Cardiac muscle cell (in vitro differentiated cells and primary cell): ENCODE data around the gene BLOC1S3. TPM values are rescaled to one million over a fixed set of nuclear protein-coding genes. Genes with fewer than 3 reads are reported as not detected.

Experiments used
- DNase-seq, 2 donors: peaks; one replicate each; pipeline versions ENCODE4 v3.0.0 to v3.0.0-alpha.2; 2010 to 2017; ENCODE audit warnings: low read depth in 1 of 2, low spot score in 1 of 2
- H3K27ac ChIP-seq: fragments of 200-600 bp; sonication (generic); 2 replicates; pipeline ENCODE4 v1.5.1; 2016
- H3K27me3 ChIP-seq: fragments of 200-600 bp; sonication (generic); 2 replicates; pipeline ENCODE4 v1.6.0; 2016; ENCODE audit warnings: control low read depth
- H3K36me3 ChIP-seq: fragments of 200-600 bp; sonication (generic); 2 replicates; pipeline ENCODE4 v1.5.1; 2016; ENCODE audit warnings: control low read depth
- H3K4me1 ChIP-seq: fragments of 200-600 bp; sonication (generic); 2 replicates; pipeline ENCODE4 v1.8.1; 2017; ENCODE audit warnings: low read depth, mild to moderate bottlenecking, mixed run types
- H3K4me3 ChIP-seq: fragments of 200-600 bp; sonication (generic); 2 replicates; pipeline ENCODE4 v1.5.1; 2016; ENCODE audit warnings: mild to moderate bottlenecking
- H3K9me3 ChIP-seq: fragments of 200-600 bp; sonication (generic); 2 replicates; pipeline ENCODE4 v1.5.1; 2017; ENCODE audit warnings: low read depth, mild to moderate bottlenecking, control low read depth
- polyA plus RNA-seq: library from polyadenylated mRNA; unstranded; fragments of >200 nt; fragmentation: Nextera tagmentation; extraction: Ambion mirVana; gene quantifications from 2 replicates; pipeline ENCODE4 v1.2.1, GENCODE V29; 2016
- total RNA-seq: library from RNA; depleted of rRNA; stranded (reverse); fragments of >200 nt; gene quantifications from 2 replicates; pipeline ENCODE4 v1.2.3, GENCODE V29; 2016
- TF ChIP-seq, protein P1 (sequence below): IDR thresholded peaks from 2 replicates; pipeline ENCODE4 v1.5.1; 2012; ENCODE audit warnings: low read depth, mild to moderate bottlenecking, low read length

BLOC1S3 gene
- total and polyA plus RNA-seq, 2 experiments from 2014 or later, result 6.5 to 8.2 TPM

GRCh38 chr19:45179892-45180370 lies 1.3 kb downstream of the BLOC1S3 start:
- Histone ChIP-seq H3K27ac (no peak overlapping the region), H3K9me3 (no peaks in the 10 kb centered on the region), H3K4me1 (peaks cover 4% of the 10 kb centered on the region), H3K27me3 (no peaks in the 10 kb centered on the region), H3K36me3 (no peaks in the 10 kb centered on the region), H3K4me3 (peak overlapping the region; percentile 81)
- TF ChIP-seq, protein P1, sequence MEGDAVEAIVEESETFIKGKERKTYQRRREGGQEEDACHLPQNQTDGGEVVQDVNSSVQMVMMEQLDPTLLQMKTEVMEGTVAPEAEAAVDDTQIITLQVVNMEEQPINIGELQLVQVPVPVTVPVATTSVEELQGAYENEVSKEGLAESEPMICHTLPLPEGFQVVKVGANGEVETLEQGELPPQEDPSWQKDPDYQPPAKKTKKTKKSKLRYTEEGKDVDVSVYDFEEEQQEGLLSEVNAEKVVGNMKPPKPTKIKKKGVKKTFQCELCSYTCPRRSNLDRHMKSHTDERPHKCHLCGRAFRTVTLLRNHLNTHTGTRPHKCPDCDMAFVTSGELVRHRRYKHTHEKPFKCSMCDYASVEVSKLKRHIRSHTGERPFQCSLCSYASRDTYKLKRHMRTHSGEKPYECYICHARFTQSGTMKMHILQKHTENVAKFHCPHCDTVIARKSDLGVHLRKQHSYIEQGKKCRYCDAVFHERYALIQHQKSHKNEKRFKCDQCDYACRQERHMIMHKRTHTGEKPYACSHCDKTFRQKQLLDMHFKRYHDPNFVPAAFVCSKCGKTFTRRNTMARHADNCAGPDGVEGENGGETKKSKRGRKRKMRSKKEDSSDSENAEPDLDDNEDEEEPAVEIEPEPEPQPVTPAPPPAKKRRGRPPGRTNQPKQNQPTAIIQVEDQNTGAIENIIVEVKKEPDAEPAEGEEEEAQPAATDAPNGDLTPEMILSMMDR, result no peak
- DNase-seq, result no peak

DNA sequence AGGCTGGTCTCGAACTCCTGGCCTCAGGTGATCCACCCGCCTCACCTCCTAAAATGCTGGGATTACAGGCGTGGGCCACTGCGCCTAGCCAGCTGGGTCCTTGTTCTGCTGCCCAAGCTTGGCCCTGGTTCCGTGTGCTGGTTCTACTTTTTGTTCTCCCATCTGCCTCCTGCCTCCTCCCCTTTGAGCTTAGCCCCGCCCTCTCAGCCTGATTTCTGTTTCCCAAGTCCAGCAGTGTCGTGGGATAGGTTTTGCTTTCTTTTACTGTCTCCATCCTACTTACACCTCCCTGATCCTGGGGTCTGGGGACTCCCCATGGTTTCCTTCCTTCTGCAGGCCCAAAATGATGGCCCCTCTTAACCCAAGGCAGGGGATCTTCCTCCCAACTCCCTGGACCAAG lies 2.4 kb downstream of the BLOC1S3 start:
- H3K4me1 ChIP-seq, result peaks cover 4% of the 10 kb centered on the region
- no peak overlapping the region for H3K4me3 ChIP-seq
- H3K36me3 ChIP-seq, result no peaks in the 10 kb centered on the region
- no peaks in the 10 kb centered on the region for H3K27me3 ChIP-seq
- no peaks in the 10 kb centered on the region for H3K9me3 ChIP-seq
- DNase-seq, result no peak
- H3K27ac ChIP-seq, result no peak overlapping the region
- TF ChIP-seq, protein P1, result no peak

GRCh38 chr19:45182758-45183157 lies 4.2 kb downstream of the BLOC1S3 start:
- H3K4me1 ChIP-seq, result no peaks in the 10 kb centered on the region
- H3K27me3 ChIP-seq, result no peaks in the 10 kb centered on the region
- TF ChIP-seq, protein P1, result no peak
- no peak overlapping the region for H3K27ac ChIP-seq
- no peaks in the 10 kb centered on the region for H3K9me3 ChIP-seq
- no peak overlapping the region for H3K4me3 ChIP-seq
- no peak for DNase-seq
- H3K36me3 ChIP-seq, result no peaks in the 10 kb centered on the region

- no peak overlapping the region for H3K27ac ChIP-seq
- TF ChIP-seq, protein P1, result no peak
- no peaks in the 10 kb centered on the region for H3K36me3 ChIP-seq
- no peak overlapping the region for H3K4me3 ChIP-seq
- H3K9me3 ChIP-seq, result no peaks in the 10 kb centered on the region
- H3K4me1 ChIP-seq, result no peaks in the 10 kb centered on the region
- no peak for DNase-seq
- H3K27me3 ChIP-seq, result no peaks in the 10 kb centered on the region
Observed at GRCh38 chr19:45184115-45184514, 5.5 kb downstream of the BLOC1S3 start.

- TF ChIP-seq, protein P1, result no peak
- Histone ChIP-seq H3K27ac (no peak overlapping the region), H3K36me3 (no peaks in the 10 kb centered on the region), H3K4me1 (no peaks in the 10 kb centered on the region), H3K27me3 (no peaks in the 10 kb centered on the region), H3K4me3 (no peak overlapping the region), H3K9me3 (no peaks in the 10 kb centered on the region)
- no peak for DNase-seq
Observed at GRCh38 chr19:45186509-45187334, 8.1 kb downstream of the BLOC1S3 start.
